HG02943 (cell line): ENCODE results near the gene PRKN.

Experiments
- ATAC-seq: cut with Tn5 transposase; IDR thresholded peaks from one replicate; pipeline ENCODE4 v1.9.1; 2021; ENCODE audit warnings: mild to moderate bottlenecking, low read depth, moderate library complexity; ENCODE audit not compliant: unreplicated experiment

PRKN gene

DNA sequence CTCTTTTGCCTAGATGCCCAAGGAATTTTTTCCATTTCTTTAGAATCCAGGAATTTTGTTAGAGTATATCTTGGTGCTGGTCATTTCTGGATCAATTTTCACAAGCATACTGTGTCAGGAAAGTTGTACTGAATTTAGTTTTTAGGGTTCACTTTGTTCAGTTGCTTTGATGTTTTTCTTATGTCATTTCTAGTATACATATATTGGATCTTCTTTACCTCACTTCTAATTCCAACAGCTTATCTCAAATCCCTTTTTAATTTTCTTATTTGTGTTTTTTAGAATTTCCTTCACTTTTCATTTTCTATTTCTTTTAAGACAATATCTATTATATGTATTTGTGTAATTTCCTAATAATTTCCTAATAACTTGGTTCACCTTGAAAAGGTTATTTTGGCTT is 1172.7 kb downstream of the PRKN start:
- ATAC-seq: no peak

DNA sequence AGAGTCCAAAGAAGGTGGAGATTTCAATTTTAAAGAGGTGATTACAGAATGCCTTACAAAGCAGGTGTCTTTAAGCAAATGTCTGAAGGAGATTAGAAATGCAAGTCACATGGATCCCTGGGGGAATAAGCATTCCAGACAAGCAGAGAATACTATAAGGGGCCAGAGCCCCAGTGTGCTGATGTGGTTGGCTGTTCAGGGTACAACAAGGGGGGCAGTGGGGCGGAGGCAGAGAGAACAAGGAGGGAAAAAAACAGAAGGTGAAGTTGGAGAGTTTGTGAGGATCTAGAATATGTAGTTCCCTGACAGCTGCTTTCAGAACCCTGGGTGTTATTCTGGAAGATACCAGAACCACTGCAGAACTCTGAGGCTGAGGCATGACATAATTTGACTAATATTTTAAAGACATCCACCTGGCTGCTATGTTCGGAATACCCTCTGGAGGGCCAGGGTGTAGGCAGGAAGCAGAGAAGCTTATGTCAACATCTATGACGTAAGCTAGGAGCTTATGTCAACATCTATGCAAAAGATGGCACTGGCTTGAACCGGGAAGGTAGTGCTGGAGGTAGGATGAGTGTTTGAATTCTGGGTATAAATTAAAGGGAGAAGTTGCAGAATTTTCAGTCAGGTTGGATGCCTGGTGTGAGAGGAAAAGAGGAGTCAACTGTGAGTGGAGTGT is 1177.5 kb downstream of the PRKN start:
- ATAC-seq: no peak

GRCh38 chr6:161548713-161549296 is 1178.8 kb downstream of the PRKN start:
- no peak for ATAC-seq

GRCh38 chr6:161547617-161548016 is 1179.9 kb downstream of the PRKN start:
- ATAC-seq: no peak

DNA sequence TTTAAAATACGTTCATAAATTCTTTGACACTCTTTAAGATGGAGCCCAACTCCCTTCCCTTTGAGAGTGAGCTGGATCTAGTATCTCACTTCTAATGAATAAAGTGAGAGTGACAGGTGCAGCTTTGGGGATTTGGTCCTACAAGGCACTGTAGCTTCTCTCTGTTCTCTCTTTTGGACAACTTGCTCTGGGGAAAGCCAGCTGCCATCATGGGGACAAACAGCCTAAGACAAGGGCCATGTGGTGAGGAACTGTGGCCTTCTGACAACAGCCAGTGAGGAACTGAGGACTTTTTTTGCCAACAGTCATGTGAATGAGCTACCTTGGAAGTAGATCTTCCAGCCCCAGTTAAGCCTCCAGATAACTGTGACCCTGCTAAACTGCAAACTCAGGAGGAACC is 1180.9 kb downstream of the PRKN start:
- ATAC-seq: no peak

GRCh38 chr6:161545741-161546140 is 1181.8 kb downstream of the PRKN start:
- ATAC-seq: no peak

- ATAC-seq: no peak
Observed at GRCh38 chr6:161544801-161545480, 1182.6 kb downstream of the PRKN start.

DNA sequence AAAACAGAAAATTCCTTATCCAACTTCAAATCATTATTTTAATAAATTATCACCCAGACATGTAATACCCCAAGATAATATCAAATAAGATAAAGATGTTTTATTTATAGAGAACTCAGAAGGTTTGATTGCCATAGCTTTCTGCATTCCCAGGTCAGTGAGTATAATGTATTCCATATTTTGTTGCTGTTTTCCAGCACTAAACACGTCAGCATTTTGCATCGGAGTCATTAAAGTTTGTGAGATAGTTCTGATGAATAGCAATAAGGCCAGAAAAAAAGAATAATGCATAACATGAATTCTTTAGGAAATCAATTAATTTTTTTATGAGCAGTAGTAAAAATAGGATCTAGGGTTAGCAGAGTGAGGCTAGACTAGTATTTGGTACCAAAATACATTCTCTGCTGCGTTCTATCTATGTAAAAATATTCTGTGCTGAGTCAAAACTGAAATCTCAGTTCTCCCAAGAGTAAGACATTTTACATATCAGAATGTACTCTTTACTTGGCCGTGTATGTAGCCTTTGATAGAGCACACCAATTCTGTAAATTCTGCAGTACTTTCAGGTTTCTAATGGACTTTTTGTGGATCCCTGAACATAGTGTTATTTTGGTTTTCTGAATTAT is 1183.8 kb downstream of the PRKN start:
- no peak for ATAC-seq

DNA sequence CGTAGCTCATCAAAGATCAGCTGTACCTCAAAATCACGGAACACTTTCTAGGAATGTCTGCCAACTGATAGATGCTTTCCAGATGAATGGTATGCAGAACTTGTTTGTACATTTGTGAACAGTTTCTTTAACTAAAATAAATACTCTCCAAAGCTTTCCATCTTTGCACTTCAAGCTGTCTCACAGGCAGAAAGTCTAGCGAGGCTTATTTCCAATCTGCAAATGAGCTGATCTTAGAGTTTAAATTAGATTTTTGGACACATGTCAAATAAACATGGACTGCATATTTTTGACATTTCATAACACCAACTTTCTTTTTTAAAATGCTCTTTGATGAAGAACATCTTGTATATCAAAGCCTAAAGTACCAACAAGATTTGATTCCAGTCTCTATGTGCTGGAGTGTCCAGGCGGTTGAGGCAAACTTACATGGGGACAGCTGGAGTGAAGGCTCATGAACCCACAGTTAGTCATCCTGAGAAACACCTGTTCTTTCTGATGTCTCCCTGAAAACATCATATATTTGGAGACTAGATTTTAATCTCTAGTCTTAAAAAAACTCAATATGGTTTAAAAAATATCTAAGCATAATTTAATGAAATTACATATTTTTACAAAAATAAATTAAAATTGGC is 1185.1 kb downstream of the PRKN start:
- no peak for ATAC-seq

DNA sequence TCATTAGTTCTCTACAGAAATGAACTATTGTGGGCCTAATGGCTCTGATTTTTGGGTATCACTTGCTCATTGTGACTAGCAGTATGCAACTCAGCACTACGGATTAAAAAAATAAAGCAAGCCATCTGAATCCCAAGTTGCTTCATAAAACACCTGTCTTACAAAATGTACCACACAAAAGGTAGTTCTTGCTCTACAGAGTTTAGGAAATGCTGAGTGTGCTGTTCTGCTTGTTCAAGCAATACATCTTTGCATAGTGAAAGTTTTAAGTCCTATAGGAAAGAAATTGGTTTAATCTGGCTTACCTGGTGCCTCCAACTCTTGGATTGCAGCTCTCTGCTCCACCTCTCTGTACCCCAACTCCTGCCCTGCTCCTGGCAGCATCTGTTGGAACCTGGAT is 1187.0 kb downstream of the PRKN start:
- ATAC-seq: no peak

- no peak for ATAC-seq
Observed at GRCh38 chr6:161536224-161536630, 1191.3 kb downstream of the PRKN start.

- no peak for ATAC-seq
Observed at GRCh38 chr6:161534264-161534873, 1193.2 kb downstream of the PRKN start.

GRCh38 chr6:161533266-161533665 is 1194.3 kb downstream of the PRKN start:
- no peak for ATAC-seq

DNA sequence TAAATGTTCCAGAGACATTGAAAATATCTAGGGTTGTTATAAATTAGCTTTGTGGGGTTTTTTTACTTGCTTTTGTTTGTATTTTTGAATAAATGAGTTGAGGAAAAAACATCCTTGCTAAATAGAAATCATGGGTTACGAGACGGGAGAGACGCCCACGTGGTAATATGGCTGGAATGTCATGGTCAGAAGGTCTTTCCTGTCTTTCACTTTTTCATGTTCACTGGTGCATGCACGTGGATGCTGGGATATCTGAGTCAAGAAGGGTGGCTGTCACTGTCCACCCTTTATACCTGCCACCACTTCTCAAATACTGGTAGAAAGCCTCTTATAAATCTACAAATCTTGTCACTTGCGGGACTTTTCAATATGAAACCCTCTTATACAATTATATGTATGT is 1195.0 kb downstream of the PRKN start:
- no peak for ATAC-seq

- ATAC-seq: no peak
Observed at GRCh38 chr6:161526794-161527193, 1200.8 kb downstream of the PRKN start.

DNA sequence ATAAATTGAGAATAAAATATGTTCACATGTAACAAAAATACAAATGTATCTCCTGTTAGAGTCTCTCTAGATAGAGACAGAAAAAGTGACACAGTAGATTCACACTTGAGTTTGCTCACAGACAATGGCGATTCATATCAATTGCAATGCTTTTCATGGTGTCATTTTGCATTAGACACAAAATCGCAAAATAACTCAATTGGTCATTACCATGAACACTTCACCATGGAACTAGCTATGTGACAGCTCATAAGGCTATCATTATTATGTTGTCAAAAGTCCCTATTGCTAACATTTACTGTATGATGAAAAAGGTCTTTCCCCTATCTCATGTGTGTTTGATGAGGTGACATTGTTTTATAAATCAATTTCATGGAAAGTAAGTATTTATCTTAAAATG is 1204.2 kb downstream of the PRKN start:
- ATAC-seq: no peak

GRCh38 chr6:161522276-161522675 is 1205.3 kb downstream of the PRKN start:
- ATAC-seq: no peak

GRCh38 chr6:161511447-161512095 is 1216.0 kb downstream of the PRKN start:
- no peak for ATAC-seq

- ATAC-seq: no peak
Observed at GRCh38 chr6:161508341-161508740, 1219.2 kb downstream of the PRKN start.

GRCh38 chr6:161507375-161507774 is 1220.2 kb downstream of the PRKN start:
- no peak for ATAC-seq
